ENCODE results near the gene EFNB2. TPM values are rescaled to one million over a fixed set of nuclear protein-coding genes. Genes with fewer than 3 reads are reported as not detected.

EFNB2 gene
- total and polyA plus RNA-seq, 2 of the 13 experiments (the other 11 are each of a cell fraction or from before 2014, with no cell fraction given): 0.11 to 0.20 TPM

DNA sequence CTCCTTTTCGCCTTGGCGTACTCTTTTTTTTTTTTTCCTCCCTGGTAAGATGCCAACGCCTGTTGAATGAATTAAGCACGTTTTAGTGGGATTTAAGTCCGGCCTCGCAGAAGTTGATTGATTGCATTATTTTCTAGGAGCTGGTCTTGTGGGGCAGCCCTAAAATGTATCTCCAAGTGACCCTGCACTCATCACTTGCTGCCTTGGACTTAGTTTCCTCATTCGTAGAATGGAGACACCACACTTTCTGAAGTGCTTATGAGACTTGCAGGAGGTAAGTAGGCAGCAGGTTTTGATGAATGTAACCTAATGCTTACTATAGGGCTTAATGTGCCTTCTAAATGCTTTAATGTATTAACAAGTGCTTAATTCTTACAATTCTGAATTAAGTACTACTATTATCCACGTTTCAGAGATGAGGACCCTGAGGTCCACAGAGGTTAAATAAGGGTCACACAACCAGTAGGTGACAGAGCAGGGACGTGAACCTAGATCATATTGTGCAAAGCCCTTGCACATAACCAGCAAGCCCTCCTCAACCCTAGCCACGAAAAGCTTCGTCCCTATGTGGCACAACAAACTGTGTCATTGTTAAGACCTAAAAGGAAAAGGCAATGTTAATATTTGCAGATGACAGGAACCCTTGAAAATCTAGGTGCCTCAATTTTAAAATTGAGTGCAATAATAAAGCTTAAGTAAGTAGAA is 33.0 kb upstream of the EFNB2 start:
- no peaks in the 10 kb centered on the region; a peak in 1 of 5 replicates for H3K27me3 ChIP-seq (ENCODE audit: control insufficient read depth in 1 of 2, insufficient read depth in 2 of 2, low read length in 2 of 2)
- ATAC-seq (peak; percentile 43), FAIRE-seq (peak; percentile 55), DNase-seq (ENCODE audit: low spot score) (peak; percentile 35)
- no peaks in the 10 kb centered on the region; a peak in 1 of 5 replicates for H3K36me3 ChIP-seq (replicated peaks in 1 of 2; ENCODE audit: control insufficient read depth in 1 of 2, insufficient read depth in 2 of 2, low read length in 2 of 2)
- WGBS (ENCODE audit: low lambda C conversion rate): under 1% methylated on average over 11 of the region's 11 CpGs
- in situ Hi-C loops (cut with HindIII; ENCODE audit: extremely low pct_ligation_motif_present, low pct_unique_long_range_greater_than_20kb) (no loop called here), intact Hi-C loops (cut with micrococcal nuclease; ENCODE audit: unreplicated experiment) (loop anchor here (1.0 to 10.0 kb wide), 2 partner anchors 23 to 106 kb away; no protein-coding TSS in a partner anchor)
- CTCF ChIA-PET (ENCODE audit: low intra/inter-chr PET ratio, low total read pairs): no interaction called here
- H3K4me2 ChIP-seq (ENCODE audit: low read depth, low read length): peak overlapping the region; percentile 89
- POLR2A ChIA-PET: interaction anchor here (0.9 to 1.3 kb wide), 3 partner anchors 12 to 23 kb away, joined by 3 to 5 read pairs (median 3); no protein-coding TSS in a partner anchor
- peaks cover 36% of the 10 kb centered on the region for H4K20me1 ChIP-seq (ENCODE audit: insufficient read depth, low read length)
- peaks cover 46% of the 10 kb centered on the region for H3K79me2 ChIP-seq (ENCODE audit: insufficient read depth, low read length)
- peak overlapping the region; percentile 91 for H3K27ac ChIP-seq (ENCODE audit: extremely low read length, insufficient read depth, low read length)
- H3K9me3 ChIP-seq (ENCODE audit: low read length): no peaks in the 10 kb centered on the region
- H3K4me1 ChIP-seq (ENCODE audit: insufficient read depth, low read length): peaks cover 40% of the 10 kb centered on the region
- TSS peak; percentile 74 for BruUV-seq (replicated peaks)
- peak overlapping the region; percentile 96 for H3K9ac ChIP-seq (ENCODE audit: insufficient read depth, low read depth, low read length)
- H2AFZ ChIP-seq (ENCODE audit: low read length): peak overlapping the region; percentile 84
- H3K4me3 ChIP-seq (replicated peaks in 1 of 3; ENCODE audit: insufficient read depth in 1 of 3, low read depth in 2 of 3, low read length in 3 of 3): peak overlapping the region; percentile 73 to 95 (median 89)
- TF ChIP-seq FOXK2 (IDR thresholded peaks at IDR 0.05) (no peak), ZNF766 (CRISPR knock-in tag; IDR thresholded peaks at IDR 0.05; ENCODE audit: borderline replicate concordance) (no peak), KLF13 (CRISPR knock-in tag; IDR thresholded peaks at IDR 0.05) (no peak), NR2C2 (CRISPR knock-in tag; IDR thresholded peaks at IDR 0.05; ENCODE audit: borderline replicate concordance) (no peak; the same call in 1 of the 2 replicates), NBN (conservative IDR thresholded peaks at IDR 0.05) (no peak), CREM (IDR thresholded peaks at IDR 0.05) (no peak; the same call in 1 of the 2 replicates), CREM (CRISPR knock-in tag; IDR thresholded peaks at IDR 0.05) (no peak), JUNB (CRISPR knock-in tag; IDR thresholded peaks at IDR 0.05; ENCODE audit: borderline replicate concordance) (no peak), ZNF557 (CRISPR knock-in tag; IDR thresholded peaks at IDR 0.05) (no peak), ZNF367 (CRISPR knock-in tag; IDR thresholded peaks at IDR 0.05; ENCODE audit: borderline replicate concordance) (no peak), ZNF704 (CRISPR knock-in tag; IDR thresholded peaks at IDR 0.05; ENCODE audit: borderline replicate concordance) (no peak), ZBTB43 (CRISPR knock-in tag; conservative IDR thresholded peaks at IDR 0.05) (0 out of 2 replicates have a peak, but pooled peaks have one; percentile 3)
- TF ChIP-seq, protein P1, sequence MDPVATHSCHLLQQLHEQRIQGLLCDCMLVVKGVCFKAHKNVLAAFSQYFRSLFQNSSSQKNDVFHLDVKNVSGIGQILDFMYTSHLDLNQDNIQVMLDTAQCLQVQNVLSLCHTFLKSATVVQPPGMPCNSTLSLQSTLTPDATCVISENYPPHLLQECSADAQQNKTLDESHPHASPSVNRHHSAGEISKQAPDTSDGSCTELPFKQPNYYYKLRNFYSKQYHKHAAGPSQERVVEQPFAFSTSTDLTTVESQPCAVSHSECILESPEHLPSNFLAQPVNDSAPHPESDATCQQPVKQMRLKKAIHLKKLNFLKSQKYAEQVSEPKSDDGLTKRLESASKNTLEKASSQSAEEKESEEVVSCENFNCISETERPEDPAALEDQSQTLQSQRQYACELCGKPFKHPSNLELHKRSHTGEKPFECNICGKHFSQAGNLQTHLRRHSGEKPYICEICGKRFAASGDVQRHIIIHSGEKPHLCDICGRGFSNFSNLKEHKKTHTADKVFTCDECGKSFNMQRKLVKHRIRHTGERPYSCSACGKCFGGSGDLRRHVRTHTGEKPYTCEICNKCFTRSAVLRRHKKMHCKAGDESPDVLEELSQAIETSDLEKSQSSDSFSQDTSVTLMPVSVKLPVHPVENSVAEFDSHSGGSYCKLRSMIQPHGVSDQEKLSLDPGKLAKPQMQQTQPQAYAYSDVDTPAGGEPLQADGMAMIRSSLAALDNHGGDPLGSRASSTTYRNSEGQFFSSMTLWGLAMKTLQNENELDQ (CRISPR knock-in tag; IDR thresholded peaks at IDR 0.05; ENCODE audit: borderline replicate concordance): no peak
